Measurements from ENCODE around the gene CNIH1.
"Not testable (repeated sequence)": the region's sequence is repeated elsewhere in the genome, so short reads cannot be mapped to it uniquely, and the experiment has no call there.

Gene CNIH1

DNA sequence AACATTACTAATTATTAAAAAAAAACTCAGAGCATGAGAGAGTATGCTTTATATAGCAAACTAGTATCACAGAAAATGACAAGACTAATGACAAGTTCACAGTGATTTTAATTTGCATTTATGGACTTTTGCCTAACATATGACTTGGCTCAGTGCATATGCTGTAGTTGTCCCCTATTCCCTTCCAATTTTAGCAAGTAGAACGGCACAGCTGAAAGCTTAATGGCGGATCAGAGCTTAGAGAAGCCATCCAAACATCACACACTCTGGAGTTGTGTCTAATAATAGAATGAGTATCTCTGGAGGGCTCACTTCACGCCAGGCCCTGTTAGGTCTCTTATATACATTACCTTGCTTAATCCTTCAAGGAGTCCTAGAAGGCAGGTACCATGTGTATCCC, 13.3 kb downstream of the CNIH1 start:
- DNase-seq (ENCODE audit: low read depth in 3 of 3): no peak

DNA sequence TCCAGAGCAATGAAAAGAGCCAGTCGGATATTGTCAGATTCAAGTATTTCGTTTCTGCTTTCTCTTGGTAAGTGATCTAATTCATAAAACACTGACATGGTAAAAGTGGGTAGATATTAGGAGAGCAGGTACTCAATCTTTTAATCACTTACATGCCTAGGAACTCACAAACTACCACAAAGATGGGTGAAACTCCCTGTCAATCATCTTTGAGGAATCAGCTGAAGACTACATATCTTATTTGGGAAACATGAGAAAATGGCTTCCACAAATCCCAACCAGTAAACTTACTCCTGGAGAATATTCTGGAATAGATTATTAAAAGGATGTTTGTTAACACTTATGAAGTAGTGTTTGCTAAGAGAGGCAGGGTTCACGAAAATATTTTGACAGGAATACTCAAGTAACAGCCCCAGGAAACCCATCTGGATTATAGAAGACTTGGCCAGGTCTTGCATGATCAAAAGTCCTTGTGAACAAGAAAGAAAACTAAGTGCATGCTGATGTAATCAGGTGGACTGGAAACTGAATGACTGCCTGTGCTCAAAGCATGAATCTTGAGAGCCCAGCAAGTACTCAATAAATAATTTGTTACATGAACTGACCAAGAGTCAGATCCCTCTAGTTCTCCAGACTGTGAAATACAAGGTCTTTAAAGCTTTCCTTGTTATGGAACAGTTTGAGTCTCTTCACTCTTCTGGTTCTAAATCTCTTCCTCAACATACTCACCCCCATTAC, 15.5 kb downstream of the CNIH1 start:
- no peak for DNase-seq (ENCODE audit: low read depth in 3 of 3)

DNA sequence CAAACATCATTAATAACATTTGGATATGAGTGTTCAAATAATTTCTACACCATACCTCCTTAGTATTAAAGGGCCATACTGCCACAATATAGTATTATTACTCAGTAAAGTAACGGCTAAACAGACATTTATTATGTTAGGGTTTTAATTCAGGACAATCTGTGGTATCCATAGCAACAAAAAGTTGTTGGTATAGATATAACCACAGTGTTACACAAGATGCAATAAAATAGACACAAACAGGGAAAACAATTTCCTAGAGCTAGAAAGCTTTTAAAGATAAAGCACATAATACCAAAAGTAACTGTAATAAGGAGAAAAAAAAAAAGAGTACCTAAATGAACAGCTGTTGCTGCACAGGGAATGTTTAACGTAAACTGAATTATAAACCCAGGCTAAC, 16.1 kb downstream of the CNIH1 start:
- no peak for DNase-seq (ENCODE audit: low read depth in 3 of 3)

DNA sequence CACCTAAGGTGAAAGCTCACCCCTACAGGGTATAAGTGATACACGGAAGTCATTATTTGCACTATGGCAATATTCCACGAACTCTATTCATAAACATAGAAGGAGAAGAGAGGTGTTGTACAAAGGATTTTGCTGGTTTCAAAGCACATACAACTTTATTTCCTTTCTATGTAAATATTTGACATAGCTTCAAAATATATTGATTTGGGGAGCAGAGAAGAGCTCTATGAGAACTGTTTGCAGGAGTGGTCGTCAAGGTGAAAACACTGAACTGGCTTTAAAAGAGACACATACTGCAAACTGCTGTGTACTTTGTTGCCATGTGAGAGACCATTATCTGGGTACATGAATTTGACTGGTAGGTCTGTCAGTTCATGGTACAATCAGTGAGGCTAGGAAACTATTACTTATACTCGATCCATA, 16.7 kb downstream of the CNIH1 start:
- no peak for DNase-seq (ENCODE audit: low read depth in 3 of 3)

DNA sequence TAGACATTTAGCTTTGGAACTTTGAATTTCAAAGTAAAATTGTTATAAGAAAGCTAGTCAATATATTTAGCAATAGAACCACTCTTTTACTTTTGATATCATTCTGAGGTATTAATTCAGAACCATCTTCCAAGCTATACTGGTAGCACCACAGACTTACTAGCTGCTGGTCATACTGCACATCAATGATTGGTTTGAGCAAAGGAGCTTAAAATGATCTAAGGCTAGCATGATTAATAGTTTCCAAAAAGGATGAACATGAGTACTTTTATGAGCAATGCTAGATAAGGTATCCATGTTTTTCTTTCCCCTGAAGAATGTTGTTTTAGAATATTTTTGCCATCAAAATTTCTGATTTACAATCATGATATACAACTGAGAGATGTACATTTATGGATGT, 17.2 kb downstream of the CNIH1 start:
- DNase-seq (ENCODE audit: low read depth in 3 of 3): no peak

DNA sequence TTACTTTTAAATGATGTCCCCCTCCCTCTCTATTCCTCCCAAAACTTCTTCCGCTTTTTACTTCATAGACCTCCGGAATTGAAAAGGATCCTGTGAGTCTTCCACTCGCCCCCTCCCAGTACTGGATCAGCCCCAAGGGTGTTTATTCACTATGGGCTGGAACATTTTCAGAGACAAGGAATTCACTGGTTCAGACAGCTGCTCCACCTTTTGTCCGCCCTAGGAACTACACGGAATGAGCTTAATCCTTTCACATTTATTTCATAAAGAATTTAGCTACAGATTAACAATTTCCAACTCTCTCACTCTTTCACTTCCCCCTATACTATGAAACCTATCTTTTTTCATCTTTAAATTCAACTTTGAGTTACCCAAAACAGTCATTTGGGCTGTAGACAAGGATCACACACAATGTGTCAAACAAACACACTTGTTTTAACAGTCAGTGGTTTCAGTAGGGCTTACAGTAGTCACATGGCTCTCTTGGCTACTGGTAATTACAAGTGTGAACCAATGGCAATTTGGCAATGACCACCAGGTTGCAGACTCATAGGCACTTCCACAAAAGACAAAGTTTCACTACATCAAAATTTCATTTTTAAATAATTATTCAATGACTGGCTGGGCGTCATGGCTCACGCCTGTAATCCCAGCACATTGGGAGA, 20.6 kb downstream of the CNIH1 start:
- no peak for DNase-seq (ENCODE audit: low read depth in 3 of 3)

DNA sequence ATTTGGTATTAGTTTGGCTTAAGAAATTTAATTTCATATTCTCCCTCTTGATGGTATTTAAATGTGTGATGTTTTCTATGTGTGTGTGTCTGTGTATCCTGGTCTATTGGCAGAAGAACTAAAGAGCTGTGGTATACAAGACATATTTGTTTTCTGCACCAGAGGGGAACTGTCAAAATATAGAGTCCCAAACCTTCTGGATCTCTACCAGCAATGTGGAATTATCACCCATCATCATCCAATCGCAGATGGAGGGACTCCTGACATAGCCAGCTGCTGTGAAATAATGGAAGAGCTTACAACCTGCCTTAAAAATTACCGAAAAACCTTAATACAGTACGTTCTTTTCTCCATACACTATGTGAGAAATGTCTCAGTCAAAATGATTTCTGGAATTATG, 29.8 kb downstream of the CNIH1 start:
- DNase-seq (ENCODE audit: low read depth in 3 of 3): no peak

DNA sequence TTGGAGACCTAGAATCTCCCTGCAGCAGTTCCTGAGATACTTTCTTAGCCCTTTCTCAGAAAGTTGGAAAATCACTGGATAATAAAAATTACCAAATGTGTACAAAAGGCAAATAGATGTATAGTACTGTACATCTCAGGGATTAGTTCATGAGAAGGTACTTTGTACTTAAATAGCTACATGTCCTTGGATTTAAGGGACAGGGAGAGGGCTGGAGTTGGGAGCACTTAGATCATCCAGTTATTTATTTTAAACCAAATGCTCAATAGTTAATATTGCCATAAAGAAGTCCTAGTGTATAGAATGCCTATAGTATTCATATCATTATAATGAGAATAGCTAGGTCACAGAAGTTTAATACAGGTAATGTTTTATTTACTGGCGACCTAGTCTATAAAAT, 31.0 kb downstream of the CNIH1 start:
- DNase-seq (ENCODE audit: low read depth in 3 of 3): no peak

DNA sequence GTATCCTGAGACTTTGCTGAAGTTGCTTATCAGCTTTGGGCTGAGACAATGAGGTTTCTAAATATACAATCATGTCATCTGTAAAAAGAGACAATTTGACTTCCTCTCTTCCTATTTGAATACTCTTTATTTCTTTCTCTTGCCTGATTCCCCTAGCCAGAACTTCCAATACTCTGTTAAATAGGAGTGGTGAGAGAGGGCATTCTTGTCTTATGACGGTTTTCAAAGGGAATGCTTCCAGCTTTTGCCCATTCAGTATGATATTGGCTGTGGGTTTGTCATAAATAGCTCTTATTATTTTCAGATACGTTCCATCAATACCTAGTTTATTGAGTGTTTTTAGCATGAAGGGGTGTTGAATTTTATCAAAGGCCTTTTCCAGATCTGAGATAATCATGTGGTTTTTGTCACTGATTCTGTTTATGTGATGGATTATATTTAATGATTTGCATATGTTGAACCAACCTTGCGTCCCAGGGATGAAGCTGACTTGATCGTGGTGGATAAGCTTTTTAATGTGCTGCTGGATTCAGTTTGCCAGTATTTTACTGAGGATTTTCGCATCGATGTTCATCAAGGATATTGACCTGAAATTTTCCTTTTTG, 37.7 kb downstream of the CNIH1 start:
- not testable (repeated sequence) for DNase-seq (ENCODE audit: low read depth in 3 of 3)

DNA sequence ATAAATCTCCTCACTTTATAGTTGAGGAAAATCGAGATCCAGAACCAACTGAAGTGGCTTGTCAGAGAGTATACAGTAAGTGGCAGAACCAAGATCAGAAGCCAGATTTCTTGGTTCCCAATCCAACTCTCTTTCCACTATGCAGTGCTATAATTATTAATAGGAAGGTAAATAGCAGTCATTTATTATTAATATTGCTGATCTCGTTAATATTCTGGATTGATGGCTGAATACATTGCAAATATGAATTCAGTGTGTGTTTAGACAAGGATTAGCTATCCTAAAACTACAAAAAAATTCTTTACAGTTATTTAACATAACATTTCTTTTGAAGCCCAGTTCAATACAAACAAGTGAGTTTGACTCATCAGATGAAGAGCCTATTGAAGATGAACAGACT, 41.6 kb downstream of the CNIH1 start:
- no peak for DNase-seq (ENCODE audit: low read depth in 3 of 3)

DNA sequence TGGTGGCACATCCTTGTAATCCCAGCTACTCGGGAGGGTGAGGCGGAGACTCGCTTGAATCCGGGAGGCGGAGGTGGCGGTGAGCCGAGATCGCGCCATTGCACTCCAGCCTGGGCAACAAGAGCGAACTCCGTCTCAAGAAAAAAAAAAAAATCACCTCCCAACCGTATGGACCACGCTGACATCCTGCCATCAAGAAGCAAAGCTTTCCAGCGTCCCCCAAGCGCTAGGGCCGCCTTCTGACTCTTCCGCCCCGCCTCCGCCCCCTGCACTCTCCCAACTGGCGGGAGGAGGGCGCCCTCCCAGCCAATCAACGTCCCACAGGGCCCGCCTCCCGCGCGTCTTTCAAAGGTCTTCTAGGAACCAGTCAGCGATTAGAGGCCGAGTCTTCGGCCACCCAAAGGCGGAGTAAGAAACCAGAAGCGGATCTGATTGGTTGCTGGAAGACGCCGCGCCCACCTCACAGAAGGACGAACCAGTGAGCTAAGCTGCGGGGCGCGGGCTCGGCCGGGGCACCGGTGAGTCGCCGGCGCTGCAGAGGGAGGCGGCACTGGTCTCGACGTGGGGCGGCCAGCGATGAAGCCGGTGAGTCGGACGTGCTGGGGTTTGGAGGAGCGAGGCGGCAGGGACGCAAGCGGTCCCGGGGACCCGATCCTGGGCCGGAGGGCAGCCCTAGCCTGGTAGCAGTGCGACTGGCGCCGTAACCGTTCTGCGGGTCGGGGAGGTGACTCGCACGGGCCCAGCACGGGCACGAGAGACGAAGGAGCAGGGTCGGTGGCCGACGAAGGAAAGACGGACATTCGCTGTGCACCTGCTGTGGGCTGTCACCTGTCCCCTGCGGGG, 44.5 kb downstream of the CNIH1 start, which contains the start of gene CDKN3:
TSS of gene CDKN3 (plus strand) at position 515 of the 843 bp plus-strand sequence. CDS start at position 577, 62 bp downstream.
- peak; percentile 91 to 94 (median 94) for DNase-seq (ENCODE audit: low read depth in 3 of 3)

DNA sequence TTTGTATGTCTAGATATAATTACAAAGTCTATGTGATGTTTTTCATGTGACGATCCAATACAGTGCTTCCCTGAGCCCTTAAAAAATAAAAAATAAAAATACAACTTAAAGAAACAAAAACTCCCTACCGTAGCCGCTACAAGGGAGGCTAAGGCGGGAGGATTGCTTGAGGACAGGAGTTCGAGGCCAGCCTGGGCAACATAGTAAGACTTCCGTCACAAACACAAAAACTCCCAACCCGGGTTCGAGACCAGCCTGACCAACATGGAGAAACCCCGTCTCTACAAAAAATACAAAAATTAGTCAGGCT, 45.0 kb downstream of the CNIH1 start:
- DNase-seq (ENCODE audit: low read depth in 3 of 3): no peak

DNA sequence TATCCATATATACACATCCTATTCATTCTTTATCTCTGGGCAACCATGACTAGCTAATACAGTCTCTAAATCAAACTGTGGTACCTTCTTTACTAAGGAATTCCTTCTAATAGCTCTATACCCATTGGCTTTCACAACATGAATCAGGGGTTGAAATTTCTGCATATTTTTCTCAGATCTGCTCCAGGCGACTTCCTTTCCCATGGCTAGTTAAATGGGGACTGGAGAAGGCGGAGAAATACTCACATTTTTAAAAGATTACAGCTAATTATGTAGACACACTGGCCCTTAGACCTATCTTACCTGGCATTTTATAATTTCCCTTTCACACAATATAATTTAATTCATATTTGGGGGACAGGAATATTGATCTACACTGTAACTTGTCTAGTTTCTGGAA, 45.5 kb downstream of the CNIH1 start:
- no peak for DNase-seq (ENCODE audit: low read depth in 3 of 3)

DNA sequence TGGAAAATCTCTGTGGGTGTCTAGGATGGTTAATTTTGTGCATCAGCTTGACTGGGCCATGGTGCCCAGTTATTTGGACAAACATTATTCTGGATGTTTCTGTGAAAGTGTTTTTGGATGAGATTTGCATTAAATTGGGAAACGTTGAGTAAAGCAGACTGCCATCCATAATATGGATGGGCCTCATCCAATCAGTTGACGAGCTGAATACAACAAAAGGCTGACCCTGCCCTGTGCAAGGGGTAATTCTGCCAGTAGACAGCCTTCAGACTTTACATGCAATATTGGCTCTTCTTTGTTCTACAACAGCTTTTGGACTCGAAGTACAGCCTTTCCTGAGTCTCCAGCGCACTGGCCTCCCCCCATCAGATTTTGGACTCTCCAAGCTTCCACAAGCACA, 45.9 kb downstream of the CNIH1 start:
- no peak for DNase-seq (ENCODE audit: low read depth in 3 of 3)

DNA sequence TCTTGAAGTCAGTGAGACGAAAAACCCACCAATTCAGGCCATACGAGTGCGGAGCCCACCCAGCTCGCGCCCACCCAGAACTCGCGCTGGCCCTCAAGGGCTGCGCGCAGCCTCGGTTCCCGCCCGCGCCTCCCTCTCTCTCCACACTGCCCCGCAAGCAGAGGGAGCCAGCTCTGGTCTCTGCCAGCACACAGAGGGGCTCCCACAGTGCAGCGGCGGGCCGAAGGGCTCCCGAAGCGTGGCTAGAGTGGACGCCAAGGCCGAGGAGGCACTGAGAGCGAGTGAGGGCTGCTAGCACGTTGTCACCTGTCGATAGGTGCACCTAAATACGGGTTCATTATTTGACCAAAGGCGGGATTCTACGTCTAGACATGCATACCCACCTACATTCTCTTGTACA, 46.6 kb downstream of the CNIH1 start:
- DNase-seq (ENCODE audit: low read depth in 3 of 3): no peak

DNA sequence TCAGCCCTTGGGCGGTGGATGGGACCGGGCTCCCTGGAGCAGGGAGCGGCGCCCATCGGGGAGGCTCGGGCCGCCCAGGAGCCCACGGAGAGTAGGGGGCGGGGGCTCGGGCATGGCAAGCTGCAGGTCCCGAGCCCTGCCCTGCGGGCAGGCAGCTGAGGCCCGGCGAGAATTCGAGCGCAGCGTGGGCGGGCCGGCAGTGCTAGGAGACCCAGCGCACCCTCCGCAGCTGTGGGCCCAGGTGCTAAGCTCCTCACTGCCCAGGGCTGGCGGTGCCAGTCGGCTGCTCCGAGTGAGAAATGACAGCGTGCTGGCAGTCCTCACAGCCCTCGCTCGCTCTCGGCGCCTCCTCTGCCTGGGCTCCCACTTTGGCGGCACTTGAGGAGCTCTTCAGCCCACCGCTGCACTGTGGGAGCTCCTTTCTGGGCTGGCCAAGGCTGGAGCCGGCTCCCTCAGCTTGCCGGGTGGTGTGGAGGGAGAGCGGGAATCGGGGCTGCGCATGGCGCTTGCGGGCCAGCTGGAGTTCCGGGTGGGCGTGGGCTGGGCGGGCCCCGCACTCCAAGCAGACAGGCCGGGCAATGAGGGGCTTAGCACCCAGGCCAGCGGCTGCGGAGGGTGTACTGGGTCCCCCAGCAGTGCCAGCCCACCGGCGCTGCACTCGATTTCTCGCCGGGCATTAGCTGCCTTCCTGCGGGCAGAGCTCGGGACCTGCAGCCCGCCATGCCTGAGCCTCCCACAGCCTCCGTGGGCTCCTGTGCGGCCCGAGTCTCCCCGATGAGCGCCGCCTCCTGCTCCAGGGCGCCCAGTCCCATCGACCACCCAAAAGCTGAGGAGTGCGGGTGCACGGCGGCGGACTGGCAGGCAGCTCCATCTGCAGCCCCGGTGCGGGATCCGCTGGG, 47.9 kb downstream of the CNIH1 start:
- not testable (repeated sequence) for DNase-seq (ENCODE audit: low read depth in 3 of 3)

DNA sequence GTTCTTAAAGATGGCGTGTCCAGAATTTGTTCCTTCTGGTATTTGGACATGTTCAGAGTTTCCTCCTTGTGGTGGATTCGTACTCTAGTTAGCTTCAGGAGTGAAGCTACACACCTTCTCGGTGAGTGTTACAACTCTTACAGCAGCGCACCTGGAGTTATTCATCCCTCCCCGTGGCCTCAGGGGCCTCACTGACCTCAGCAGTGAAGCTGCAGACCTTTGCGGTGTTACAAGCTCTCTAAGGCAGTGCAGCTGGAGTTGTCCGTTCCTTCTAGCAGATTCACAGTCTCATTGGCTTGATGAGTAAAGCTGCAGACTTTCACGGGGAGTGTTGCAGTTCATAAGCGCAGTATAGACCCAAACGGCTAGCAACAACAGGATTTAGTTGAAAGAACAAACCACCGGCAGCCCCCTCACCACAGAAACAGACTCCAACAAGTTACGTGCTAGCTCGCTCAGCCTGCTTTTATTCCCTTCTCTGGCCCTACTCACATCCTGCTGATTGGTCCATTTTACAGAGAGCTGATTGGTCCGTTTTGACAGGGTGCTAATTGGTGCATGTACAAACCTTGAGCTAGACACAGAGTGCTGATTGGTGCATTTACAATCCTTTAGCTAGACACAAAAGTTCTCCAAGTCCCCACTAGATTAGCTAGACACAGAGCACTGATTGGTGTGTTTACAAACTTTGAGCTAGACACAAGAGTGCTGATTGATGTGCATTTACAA, 48.9 kb downstream of the CNIH1 start:
- DNase-seq (ENCODE audit: low read depth in 3 of 3): no peak

DNA sequence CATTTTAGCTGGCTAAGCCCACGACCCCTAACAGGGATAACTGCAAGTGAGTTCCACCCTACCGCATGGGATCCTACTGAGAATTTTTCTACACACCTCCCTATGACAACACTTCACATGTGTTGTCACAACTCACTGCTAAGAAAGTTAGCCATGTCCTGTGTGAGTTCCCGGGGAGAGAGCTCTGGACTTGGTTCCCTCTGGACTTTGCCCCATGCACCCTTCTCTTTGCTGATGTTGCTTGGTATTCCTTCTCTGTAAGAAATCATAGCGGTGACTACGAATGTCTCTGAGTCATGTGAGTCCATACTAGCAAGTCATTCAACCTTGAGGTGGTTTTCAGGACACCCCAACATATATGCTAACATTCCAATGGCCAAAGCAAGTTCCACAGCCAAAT, 53.8 kb downstream of the CNIH1 start:
- no peak for DNase-seq (ENCODE audit: low read depth in 3 of 3)

DNA sequence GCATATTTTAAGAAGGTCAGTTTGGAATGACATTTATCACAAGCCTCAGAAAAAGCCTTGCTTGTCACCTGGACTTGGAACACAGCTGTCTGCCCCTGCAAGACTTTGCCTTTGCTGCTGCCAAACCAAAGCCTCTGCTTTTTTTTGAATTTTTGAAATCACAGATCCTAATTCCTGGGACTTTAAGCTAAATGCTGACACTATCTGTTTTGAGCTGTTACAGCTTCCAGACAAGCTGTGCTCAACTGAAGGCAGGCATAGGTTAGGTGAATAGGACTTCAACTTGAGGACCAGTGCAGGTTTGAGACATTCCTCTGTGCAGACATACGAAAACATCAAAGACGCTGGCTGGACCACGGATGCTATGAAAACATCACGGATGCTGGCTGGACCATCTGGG, 55.6 kb downstream of the CNIH1 start:
- DNase-seq (ENCODE audit: low read depth in 3 of 3): no peak

DNA sequence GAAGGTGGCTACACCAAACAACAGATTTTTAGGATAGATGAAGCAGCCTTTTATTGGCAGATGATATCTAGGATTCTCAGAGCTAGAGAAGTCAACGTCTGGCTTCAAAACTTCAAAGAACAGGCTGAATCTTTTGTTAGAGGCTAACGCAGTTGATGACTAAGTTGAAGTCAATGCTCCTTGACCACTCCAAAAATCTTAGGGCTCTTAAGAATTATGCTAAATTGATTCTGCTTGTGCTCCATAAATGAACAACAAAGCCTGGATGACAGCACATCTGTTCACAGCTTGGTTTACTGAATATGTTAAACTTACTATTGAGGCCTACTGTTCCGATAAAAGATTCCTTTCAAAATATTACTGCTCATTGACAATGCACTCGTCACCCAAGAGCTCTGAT, 57.3 kb downstream of the CNIH1 start:
- no peak for DNase-seq (ENCODE audit: low read depth in 3 of 3)

DNA sequence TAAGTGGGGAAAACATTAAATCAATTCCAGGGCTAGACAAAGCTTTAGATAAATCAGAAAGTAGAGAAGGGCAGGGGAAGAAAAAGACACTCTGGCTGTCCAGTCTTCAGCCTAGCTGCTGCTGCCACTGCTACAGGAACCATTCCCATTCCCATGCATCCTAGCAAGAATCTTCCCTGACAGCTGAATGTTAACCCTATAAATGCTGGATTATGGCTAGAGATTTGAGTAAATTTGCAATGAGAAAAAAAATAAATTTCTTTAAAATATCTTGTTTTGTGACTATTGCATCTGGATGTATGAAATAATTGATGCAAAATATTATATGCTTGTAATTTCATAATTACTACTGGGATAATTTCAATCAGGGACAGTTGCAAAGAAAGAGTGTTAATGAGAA, 59.4 kb downstream of the CNIH1 start:
- no peak for DNase-seq (ENCODE audit: low read depth in 3 of 3)
